VCaP (cell line): ENCODE results near the gene PARD6A.
A peak's percentile ranks its signal among the peaks of the same experiment; 100 is the strongest.

Source experiments
- H3K27ac ChIP-seq: fragments of 450-650 bp; 2 replicates; pipeline ENCODE4 v1.5.1; 2017
- CTCF ChIP-seq: fragments of 450-650 bp; conservative IDR thresholded peaks from 2 replicates; pipeline ENCODE4 v1.5.1; 2017; ENCODE audit warnings: mild to moderate bottlenecking, moderate library complexity

The PARD6A gene

GRCh38 chr16:67644038-67644437 is 16.7 kb upstream of the PARD6A start:
- H3K27ac ChIP-seq: peak overlapping the region; percentile 80
- TF ChIP-seq CTCF: no peak

GRCh38 chr16:67645397-67646121 is 15.2 kb upstream of the PARD6A start:
- no peak for TF ChIP-seq CTCF
- peak overlapping the region; percentile 80 for H3K27ac ChIP-seq

- no peak overlapping the region for H3K27ac ChIP-seq
- TF ChIP-seq CTCF: no peak
Observed at GRCh38 chr16:67647111-67647651, 13.6 kb upstream of the PARD6A start.

GRCh38 chr16:67647681-67648080 is 13.1 kb upstream of the PARD6A start:
- TF ChIP-seq CTCF: no peak
- no peak overlapping the region for H3K27ac ChIP-seq

GRCh38 chr16:67648088-67648763 is 12.5 kb upstream of the PARD6A start:
- no peak for TF ChIP-seq CTCF
- no peak overlapping the region for H3K27ac ChIP-seq

- TF ChIP-seq CTCF: no peak
- no peak overlapping the region for H3K27ac ChIP-seq
Observed at GRCh38 chr16:67648764-67649407, 11.9 kb upstream of the PARD6A start.

- H3K27ac ChIP-seq: no peak overlapping the region
- TF ChIP-seq CTCF: no peak
Observed at GRCh38 chr16:67649494-67649931, 11.2 kb upstream of the PARD6A start.
